Pericardium fibroblast (primary cell): ENCODE data around the gene RHBDD3. TPM values are rescaled to one million over a fixed set of nuclear protein-coding genes. Genes with fewer than 3 reads are reported as not detected.

Source experiments
- total RNA-seq: library from RNA; depleted of rRNA; stranded (reverse); fragments of >200 nt; gene quantifications from 2 replicates; pipeline ENCODE4 v1.2.3, GENCODE V29; 2015

RHBDD3 gene
- 35.0 and 53.9 TPM in 2 replicates for total RNA-seq

DNA sequence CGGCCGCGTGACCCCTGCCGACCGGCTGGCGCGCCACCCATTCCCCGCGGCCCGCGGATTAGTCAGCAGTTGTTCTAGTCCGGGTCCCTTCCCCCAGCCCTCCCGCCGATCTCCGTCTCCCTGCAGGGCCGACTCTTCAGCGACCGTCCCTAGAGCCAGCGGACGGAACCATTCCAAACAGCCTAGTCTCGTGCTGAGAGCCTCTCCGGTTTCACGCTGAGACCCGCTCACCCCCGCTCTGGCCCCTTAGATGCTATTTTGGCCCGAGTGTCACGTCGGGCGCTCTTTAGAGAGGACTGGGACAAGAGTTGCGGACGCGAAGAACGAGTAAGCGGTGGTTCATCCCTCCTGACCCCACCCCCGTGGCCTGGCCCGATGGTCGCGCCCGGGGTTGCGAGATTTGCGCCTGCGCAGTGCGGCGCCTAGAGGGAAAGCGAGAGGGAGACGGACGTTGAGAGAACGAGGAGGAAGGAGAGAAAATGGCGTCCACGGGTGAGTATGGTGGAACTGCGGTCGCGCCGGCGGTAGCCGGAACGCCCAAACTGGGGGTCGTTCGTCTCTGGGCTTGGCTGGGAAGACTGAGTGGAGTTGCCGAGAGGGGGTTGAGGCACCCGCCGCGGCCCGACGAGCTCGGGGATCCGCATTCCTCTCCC is at the start of gene RHBDD3, which contains the start of gene EWSR1:
Gene RHBDD3 (minus strand): TSS at position 124 of the 653 bp plus-strand sequence. CDS start 2,355 bp downstream, outside the sequence.
Gene EWSR1 (plus strand): TSS at position 411 of the 653 bp plus-strand sequence. CDS start 69 bp downstream, at position 480.

DNA sequence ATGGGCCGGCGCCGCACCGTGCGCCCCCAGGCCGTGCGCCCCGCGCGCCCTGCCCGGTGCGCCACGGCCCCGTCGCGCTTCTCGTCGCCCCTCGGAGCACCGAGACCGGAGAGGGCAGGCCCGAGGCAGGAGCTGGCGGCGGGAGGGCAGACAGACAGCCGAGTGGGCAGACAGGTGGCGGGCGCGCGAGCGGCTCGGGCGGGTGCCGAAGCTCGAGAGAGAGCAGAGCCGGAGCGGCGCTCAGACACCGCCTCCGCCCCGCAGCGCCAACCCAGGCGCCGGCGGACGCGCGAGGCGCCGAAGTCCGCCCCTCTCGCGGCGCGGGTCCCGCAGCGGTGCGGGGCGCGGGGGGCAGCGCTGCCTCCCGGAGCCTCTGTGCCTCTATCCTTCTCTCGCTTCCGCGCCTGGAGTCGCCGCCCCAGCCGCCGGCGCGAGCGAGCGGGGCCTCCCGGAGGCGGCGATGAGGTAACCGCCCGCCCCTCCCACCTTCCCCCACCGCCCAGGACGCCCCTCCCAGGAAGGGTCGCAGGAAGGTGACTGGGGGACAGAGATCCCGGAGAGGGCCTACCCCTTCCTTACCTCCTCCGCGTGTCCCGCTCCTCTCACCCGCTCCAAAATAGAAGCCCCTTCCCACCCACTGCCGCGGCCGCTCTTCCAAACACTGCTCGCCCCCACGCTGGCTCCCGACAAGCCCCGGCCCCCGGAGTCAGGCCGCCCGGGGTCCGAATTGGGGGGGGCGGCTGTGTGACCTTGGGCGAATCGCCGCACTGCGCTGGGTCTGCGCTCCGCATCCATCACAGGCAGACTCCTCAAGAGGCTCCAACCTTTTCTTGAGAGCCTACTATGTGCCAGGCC is 47.7 kb upstream of the RHBDD3 start, which contains the start of gene RASL10A:
Gene RASL10A (minus strand): TSS at position 412 of the 855 bp plus-strand sequence. CDS start 451 bp downstream, outside the sequence.

GRCh38 chr22:29306175-29306834 is 38.5 kb upstream of the RHBDD3 start, which contains the start of gene GAS2L1:
Gene GAS2L1, plus strand, starts transcription at chr22:29306650. Its CDS starts 1,456 bp downstream, at chr22:29308106.

Other genes starting within 250 kb of the RHBDD3 start
- gene C22orf31, start 206.2 kb downstream of the RHBDD3 start, total RNA-seq: not detected in 2 replicates
- gene KREMEN1, start 194.9 kb downstream of the RHBDD3 start, total RNA-seq: 3.7 and 10.3 TPM in 2 replicates
- gene EMID1, start 62.1 kb downstream of the RHBDD3 start, total RNA-seq: 1.2 and 6.8 TPM in 2 replicates
- gene EWSR1, start 287 bp upstream of the RHBDD3 start, total RNA-seq: 126 and 136 TPM in 2 replicates
- gene GAS2L1, start 38.7 kb upstream of the RHBDD3 start, total RNA-seq: 15.7 and 23.7 TPM in 2 replicates
- not detected in 2 replicates for gene RASL10A, start 47.7 kb upstream of the RHBDD3 start, total RNA-seq
- gene AP1B1, start 120.6 kb upstream of the RHBDD3 start, total RNA-seq: 23.6 and 32.3 TPM in 2 replicates
- gene RFPL1, start 170.6 kb upstream of the RHBDD3 start, total RNA-seq: not detected in 2 replicates
- gene NEFH, start 212.2 kb upstream of the RHBDD3 start, total RNA-seq: 0.85 and 1.3 TPM in 2 replicates